PC-9 (cell line): ENCODE measurements around the gene WSCD2.

ENCODE experiments used
- CTCF ChIP-seq: fragments of 200-600 bp; sonication (generic); conservative IDR thresholded peaks from 2 replicates; pipeline ENCODE4 v1.6.1; 2017; ENCODE audit warnings: mixed run types, antibody characterized with exemption, mild to moderate bottlenecking, moderate library complexity
- EZH2 ChIP-seq: fragments of 200-600 bp; sonication (generic); IDR thresholded peaks from 2 replicates; pipeline ENCODE4 v1.8.0; 2017; ENCODE audit warnings: antibody characterized with exemption, low read depth

GRCh38 chr12:108196921-108197320 is 67.8 kb downstream of the WSCD2 start:
- TF ChIP-seq CTCF, result no peak
- TF ChIP-seq EZH2, result no peak
